GM18517 (cell line): ENCODE results near the gene ARRDC3.
A peak's percentile ranks its signal among the peaks of the same experiment; 100 is the strongest.
"Not testable (repeated sequence)": the region's sequence is repeated elsewhere in the genome, so short reads cannot be mapped to it uniquely, and the experiment has no call there.

Experiments
- ATAC-seq: cut with Tn5 transposase; IDR thresholded peaks from one replicate; pipeline ENCODE4 v1.9.1; 2021; ENCODE audit warnings: mild to moderate bottlenecking, moderate library complexity; ENCODE audit not compliant: unreplicated experiment

ARRDC3 gene

DNA sequence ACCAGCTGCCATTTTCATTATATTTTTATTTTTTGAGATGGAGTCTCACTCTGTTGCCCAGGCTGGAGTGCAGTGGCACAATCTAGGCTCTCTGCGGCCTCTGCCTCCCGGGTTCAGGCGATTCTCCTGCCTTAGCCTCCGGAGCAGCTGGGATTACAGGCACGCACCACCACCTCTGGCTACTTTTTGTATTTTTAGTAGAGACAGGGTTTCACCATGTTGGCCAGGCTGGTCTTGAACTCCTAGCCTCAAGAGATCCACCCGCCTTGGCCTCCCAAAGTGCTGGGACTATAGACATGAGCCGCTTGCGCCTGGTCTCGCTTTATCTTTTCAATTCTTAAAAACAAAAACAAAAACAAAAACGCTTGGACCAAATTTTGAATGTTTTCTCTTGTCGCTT, 2.5 kb upstream of the ARRDC3 start:
- not testable (repeated sequence) for ATAC-seq

DNA sequence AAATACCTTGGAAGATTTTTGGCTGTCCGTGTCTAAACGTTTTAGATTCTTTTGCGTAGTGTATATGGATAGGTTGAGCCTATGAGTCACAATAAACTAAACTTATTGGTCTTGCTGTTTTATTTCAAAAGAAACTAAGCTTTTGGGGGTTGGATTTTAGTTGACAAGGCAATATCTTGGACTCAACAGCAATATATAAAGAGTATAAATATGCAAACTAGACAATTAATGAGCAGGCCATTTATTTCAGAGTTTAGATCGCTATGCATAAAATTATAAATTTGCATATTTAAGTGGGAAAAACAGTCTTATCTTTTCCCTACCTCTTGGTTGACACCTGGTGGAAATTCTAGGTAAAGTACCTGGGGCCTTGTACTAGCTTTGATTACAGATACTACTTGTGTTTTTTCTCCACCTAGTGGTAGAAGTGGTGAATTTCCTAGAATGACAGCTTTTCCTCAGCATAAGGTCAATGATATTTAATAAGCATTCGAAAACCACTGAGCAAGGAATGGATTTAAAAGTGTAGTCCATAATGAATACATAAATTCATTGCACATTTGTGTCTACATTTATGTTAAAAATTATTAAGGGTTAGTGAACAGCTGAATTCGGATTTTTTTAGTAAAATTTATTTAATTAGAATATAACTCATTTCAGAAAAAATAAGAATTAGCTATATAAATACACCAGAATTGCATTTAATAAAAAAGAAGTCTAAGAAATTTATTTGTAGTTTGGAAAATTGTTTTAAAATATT, 1.7 kb upstream of the ARRDC3 start:
- peak; percentile 25 for ATAC-seq

DNA sequence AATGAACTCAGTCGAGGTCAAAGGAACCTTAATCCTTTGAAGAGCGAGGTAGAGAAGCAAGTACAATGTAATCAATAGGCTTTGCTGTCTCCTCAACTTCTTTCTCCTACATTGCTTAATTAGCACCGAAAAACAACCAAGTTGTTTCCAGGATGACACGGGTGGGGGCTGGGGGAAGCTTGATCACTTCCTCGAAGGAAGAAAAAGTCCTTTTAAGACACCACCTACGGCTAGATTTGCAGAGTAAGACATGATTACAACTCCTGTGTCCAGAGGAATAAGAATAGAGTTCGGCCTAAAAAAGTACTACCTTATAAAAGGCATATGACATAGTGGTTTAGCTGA, 811 bp upstream of the ARRDC3 start:
- ATAC-seq = no peak

DNA sequence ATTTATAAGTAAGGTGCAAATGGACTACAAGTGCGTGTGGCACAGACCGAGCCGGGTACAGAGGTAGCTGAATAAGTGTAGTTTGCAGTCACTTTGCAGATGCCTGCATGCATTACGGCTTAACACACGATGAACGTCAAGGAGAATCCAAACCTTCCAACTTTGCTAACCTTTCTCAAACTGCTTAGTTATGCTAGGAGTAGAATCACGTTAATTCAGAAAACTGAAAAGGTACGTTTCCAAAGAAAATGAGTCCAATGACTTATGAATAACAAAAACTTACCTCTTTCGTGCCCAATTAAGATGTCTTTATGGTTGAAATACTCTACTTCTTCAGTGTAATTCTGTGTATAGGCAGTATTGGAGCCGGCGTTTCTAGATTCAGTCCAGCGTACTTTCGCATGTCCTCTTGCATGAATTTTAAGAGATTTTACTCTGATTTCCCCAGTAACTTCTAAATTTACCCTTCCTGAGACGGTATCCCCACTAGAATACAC, 539 bp downstream of the ARRDC3 start:
- no peak for ATAC-seq

DNA sequence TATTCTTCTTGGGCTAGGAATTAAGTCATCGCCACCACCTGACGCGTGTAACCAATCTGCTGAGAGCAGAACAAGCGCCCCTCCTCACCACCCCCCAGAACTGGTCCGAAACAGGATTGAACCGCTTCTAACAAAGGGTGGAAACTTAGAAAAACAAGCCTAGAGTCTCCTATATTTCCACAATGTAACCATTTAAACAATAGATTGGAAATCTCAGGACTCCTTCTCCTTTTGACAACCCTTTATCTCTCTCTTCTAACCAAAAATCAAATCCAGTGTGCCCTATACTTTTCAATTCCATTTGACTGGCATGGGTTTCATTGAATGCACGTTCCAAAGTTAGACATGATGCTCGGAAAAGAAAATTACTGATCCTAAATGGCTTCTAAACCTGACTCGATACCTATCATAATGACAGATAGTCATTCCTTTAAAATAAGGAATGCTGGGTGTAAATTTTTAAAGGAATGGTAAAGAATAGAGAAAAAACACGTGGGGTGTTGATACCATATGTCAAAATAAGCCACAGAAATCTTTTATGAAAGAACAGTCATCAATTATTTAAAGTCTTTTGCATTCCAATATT, 1.2 kb downstream of the ARRDC3 start:
- peak; percentile 14 for ATAC-seq

DNA sequence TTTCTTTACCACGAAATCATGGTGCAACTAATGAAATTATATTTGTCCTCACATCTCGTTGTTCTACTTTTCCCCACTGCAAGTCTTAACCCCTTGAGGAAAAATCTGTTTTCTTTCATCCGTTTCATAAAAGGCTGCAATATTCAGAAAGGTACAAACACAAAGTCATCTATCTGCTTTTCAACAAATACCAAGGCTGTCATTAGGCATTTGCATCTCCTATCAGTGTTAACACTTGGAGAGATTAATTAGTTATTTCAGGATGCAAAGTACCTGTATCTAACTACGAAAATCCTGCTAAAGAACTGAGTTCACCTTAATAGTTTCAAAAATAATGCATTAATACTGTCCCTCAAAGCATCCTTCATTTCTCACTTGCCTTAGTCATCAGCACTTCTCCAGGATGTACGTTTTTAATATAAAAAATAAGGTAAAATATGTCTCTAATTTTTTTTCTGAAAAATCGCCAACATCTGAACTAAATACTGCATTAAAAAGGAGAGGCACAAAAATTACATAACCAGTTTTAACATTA, 1.8 kb downstream of the ARRDC3 start:
- ATAC-seq = no peak

DNA sequence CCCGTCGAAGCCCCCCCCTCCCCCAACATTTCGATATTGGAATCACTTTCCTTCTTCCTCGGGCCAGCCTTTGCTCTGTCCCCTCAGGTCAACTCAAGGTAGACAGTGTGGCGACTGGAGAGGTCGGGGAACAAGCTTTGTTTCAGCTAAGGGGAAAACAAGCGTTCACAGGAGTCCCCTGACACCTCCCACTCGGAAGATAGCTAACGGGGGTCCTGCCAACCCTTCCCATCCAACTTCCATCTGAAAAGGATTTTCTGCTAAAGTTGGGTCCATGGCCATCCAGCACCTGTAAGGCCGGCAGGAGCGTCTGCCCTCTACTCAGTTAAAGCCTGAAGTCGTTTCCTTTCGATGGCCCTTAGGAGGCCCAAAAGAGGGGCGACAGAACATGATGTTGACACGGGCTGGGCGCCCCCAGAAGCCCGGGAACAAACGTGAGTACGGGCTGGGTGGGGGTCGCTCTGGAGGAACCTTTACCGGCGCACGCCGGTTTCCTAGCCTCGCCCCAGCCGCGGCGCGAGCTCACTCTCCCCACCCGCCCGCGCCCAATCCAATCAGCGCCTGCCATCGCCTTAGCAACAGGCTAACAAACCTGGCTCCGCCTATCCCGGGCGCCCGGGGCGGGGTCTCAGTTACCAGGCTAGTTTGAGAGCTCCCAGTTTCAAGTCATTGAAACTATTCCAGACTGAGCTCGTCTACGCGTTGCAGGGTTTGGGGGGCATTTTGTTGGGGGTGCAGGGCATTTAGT, 2.5 kb downstream of the ARRDC3 start:
- peak; percentile 30 for ATAC-seq

DNA sequence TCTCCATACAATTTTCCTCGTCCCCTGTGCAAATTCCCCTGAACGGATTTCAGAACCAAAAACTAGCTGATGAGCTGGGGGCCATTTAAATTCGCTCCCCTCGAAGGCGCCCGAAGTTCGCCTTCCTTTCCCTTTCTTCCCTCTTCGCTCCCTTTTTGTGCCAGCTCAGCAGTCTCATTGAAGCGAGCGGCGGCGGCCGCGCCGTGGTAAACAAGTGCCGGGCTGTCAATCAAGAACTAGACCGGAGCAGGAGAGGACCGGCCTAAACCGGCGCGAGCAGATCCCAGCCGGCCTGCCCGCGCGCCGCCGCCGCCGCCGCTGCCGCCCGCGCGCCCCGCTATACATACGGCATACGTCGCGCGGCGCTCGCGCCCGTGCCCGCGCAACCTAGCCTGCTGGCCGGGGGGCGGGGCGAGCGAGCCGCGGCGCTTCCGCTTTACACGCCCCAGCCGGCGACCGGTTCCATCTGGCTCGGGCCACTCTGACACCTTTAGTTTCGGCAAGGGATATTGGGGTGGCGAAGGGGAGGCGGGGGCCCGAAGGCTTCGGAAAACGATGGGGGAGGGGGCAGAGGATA, 3.1 kb downstream of the ARRDC3 start:
- peak; percentile 61 for ATAC-seq

DNA sequence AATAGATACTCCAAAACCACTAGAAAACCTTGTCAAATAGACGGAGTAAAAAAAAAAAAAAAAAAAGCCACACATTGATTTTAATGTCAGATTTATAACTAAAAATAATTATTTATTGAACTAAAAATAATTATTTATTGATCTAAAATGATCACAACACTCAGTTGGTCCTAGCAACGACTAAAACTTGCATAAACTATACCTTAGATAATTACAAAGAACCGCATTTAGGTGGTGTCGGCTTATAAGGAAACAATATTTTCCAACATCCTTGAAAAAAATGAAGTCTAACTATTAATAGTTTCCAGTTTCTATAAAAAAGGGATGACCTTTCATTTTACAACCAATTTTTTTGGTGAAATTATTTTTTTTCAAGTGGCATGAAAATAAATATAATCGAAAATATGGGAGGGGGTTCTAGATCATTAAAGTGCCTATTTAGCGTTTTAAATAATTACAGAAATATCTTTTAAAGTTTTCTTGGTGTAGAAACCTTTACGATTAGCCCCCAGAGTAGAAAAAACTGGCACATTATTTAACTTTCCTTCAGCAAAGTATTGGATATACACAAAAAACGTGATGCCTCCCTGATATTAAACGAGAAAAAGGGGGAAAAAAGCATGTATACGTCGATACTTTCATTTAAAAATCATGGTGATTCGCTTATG, 3.7 kb downstream of the ARRDC3 start:
- no peak for ATAC-seq

DNA sequence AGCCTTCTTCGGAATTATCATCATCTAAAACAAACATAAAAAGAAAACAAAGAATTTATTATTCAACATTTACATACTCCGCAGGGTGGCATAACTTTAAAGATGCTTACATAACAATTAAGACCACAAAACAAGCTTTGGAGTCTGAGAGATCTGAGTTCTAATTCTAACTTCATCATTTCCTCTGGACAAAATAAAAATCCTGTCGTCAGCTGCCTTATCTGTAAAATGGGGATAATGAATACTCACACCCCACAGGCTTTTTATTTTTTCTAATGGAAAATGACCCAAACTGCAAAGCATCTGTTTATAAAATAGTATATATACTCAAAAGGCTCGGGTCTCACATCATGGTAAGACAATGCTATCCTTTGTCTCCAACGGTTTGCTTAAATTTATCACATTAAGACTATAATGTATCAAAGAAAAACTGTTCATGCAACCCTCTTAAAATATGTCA, 4.3 kb downstream of the ARRDC3 start:
- ATAC-seq = no peak

DNA sequence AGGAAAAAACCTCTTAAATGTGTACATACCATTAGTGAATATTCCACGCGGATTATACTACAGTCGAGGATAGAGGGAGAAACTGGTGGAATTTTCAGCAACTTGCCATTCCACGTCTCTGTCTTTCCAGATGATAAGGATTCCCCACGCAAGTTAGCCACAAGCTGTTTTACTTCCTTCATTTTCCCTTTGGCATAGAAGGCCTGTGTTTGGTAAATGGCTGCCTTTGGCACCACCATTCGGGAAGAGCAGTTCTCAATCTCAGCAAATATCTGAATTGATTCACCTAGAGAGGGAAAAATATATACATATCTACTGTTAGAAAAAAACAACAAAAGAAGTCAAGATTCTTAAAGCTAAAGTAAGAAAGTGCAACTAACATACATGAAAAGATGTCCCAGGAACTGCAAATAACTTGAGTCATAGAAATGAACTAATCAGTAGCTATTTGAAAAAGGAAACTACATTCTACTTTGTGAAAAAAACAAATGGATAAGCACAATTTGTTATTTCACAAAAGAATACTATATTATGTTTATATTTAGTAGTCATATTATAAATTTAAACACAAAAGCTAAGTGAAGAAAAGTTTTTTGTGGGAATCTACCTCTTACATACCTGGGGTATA, 8.1 kb downstream of the ARRDC3 start:
- ATAC-seq = no peak

DNA sequence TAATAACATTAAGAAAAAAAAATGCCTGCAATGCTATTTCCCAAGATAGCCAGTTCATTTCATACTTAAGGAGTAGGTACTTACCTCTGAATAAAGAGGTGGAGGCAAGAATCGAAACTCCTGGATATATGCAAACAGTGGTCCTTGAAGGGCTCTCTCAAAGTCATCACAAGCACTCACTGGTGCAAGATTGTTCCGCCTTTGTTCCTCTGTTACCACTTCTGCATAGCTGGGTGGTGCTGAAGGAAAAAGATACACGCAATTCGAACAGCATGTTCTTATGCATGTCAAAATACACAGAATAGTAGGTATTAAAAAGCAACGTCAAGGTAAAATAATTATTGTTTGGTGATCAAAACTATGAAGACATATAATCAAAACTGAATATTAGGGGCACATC, 9.5 kb downstream of the ARRDC3 start:
- ATAC-seq = no peak

DNA sequence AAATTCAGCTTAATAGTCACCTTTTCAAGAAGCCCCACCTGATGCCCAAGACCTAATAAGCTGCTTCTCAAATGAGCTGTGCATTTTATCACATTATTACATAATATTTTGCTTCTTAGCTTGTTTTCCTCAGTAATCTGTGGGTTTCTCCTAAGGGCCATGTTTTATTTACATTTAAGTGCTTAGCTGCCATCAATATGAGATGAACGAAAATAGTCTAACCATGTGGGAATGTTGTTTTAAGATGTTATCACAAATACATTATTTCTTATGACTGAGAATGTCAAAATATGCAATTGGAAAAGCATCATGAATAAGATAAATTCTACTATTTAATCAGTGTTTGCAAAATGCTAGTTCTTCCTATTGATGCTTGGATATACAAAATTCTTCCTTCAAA, 10.1 kb downstream of the ARRDC3 start:
- no peak for ATAC-seq

DNA sequence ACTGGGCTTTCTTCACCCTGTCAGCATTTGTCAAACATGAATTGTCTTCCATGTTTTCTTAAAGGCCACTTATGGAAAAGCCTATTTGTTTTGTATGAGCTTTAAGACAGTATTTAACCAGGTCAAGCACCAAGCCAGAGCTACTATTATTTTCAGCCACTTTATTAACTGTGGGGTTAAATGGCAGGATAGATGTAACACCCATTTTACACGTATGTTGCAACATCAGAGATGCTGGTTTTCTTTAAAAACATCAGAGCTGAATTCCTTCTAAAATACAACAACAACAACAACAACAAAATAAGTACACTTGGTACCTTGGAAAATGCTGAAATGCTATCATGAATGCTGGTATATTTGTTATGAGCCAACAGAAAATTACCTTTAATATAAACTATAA, 13.6 kb downstream of the ARRDC3 start:
- no peak for ATAC-seq

DNA sequence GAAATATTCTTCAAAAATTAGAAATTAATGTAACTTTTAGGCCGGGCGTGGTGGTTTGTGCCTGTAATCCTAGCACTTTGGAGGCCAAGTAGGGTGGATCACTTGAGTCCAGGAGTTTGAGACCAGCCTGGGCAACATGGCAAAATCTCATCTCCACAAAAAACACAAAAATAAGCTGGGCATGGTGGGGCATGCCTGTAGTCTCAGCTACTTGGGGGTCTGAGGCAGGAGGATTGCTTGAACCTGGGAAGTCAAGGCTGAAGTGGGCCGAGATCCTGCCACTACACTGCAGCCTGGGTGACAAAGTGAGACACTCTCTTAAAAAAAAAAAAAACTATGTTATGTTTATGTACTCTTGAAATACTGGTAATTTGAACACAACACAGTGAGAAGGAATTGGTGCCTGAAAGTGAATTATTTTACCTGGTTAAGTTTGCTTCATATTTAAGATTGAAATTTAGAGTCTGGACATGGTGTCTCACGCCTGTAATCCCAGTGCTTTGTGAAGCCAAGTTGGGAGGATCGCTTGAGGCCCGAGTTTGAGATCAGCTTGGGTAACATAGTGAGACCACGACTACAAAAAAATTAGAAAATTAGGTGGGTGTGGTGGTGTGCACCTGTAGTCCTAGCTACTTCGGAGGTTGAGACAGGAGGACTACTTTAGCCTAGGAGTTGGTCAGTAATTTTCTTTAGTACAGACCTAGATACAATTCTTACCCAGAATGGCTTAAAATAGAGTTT, 15.0 kb downstream of the ARRDC3 start:
- no peak for ATAC-seq

DNA sequence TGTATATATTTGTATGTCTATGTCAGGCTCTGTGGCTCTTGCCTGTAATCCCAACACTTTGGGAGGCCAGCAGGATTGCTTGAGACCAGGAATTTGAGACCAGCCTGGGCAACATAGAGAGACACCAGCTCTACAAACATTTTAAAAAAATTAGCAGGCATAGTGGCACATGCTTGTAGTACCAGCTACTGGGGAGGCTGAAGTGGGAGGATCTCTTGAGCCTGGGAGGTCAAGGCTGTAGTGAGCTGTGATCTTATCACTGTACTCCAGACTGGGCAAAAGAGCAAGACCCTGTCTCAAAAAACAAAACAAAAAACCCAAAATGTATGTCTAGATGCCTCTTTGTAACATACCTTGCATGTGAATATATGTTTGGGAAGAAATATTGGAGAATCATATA, 15.8 kb downstream of the ARRDC3 start:
- ATAC-seq = no peak

DNA sequence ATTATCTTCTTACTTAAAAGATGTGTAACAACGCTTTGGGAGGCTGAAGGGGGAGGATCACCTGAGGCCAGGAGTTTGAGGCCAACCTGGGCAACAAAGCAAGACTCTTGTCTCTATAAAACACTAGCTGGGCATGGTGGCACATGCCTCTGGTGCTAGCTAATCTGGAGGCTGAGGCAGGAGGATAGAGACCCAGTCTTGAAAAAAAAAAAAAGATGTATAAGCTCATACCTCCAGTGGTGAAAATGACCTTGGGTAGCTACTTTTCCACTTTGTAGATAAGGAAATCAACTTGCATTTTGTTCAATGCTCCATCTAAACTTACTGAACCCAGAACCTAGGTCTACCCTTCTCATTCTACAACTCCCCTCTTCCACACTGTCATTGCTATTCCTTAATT, 16.6 kb downstream of the ARRDC3 start:
- no peak for ATAC-seq

DNA sequence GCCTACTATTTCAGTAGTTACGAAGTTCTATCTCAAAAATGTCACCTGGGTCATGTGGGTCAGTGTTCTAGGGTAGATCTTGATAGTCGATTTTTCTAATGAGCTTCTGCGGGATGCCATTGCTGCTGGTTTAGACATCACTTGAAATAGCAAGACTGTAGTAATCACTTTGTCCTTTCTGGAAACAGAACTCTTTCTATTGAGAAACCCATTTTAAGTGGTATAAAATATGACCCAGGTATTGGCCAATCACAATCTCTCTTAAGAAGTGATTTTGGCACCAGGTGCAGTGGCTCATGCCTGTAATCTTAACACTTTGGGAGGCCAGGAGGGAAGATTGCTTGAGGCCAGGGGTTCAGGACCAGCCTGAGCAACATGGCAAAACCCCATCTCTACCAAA, 17.6 kb downstream of the ARRDC3 start:
- ATAC-seq = no peak

DNA sequence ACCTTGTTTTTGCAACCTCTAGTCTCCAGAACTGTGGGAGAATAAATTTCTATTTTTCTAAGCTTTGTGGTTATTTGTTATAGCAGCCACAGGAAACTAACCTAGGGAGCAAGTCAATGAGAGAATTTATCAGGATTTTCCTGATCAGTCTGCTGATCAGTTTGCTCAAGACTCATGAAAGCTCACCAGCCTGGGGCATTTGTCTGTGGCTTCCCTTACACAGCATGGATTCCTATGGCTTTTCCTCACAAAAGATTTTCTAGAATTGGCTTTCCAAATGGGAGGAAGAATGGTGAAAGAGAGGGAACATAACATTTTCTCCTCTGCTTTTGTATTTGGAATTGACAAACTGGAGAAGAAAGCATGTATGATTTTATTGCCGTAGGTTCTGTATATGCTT, 20.2 kb downstream of the ARRDC3 start:
- no peak for ATAC-seq

DNA sequence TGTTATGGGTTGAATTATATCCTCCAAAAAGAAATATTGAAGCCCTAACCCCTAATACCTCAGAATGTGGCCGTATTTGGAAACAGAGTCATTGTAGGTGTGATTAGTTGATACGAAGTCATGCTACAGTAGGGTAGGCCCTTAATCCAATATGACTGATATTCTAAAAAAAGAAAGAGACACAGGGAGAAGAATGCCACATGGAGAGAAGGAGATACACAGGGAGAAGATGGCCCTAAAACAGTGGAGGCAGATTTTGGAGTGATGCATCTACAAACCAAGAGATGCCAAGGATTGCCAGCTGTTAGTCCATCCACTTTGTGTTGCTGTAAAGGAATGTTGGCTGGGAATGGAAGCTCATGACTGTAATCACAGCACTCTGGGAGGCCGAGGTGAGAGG, 21.3 kb downstream of the ARRDC3 start:
- no peak for ATAC-seq
